ENCODE data around the gene INTS14. TPM values are rescaled to one million over a fixed set of nuclear protein-coding genes. Genes with fewer than 3 reads are reported as not detected.

Gene INTS14
- total and polyA plus RNA-seq, 9 of the 15 experiments (the other 6 are each of a cell fraction or from before 2014, with no cell fraction given) = 30.5 to 92.4 (median 46.5) TPM

DNA sequence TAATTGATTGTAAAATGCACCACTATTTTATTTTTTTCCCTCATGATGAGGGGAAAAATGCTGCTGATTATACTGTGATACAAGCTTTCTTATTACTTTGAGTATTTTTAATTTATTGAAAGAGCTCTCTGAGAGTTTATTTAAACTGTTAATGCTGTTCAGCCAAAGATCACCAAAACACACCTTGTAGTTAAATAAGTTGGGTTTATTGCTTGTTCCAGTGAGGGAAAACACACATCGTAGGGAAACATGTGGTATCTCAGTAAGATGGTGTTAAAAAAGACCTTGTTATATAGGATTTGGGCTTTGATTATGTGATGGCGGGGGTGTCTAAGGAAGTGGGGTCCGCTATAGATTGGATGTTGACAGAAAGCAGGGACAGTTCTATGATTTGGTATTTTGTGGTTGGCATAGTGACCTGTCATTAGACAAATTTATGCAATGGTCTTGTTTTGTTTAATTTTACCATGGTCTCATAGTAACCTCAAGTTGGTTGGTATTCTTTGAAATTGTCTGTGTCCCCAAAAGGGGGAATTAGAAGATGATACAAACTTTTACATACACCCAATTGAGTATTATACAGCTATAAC, 69.6 kb downstream of the INTS14 start (continued):
- TF ChIP-seq GABPB2 (CRISPR knock-in tag; conservative IDR thresholded peaks at IDR 0.05) (no peak), CEBPB (tag; IDR thresholded peaks at IDR 0.05) (no peak), PML (IDR thresholded peaks at IDR 0.05; ENCODE audit: low read length) (no peak)

DNA sequence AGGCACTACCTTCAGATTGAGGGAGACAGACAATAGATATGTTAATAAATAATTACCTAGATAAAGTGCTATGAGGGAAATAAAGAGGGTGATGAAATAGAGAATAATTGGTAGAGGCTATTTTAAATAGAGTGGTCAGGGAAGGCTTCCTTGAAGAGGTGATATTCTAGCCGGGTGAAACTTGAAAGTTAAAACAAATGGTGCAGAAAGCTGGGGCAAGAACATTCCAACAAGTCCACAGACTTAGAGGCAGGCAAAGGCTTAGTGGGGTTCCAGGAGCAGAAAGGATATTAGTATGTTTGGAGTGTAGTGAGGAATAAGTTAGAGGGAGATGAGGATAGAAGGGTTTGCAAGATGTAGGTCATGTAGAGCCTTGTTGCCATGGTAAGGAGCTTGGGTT, 70.6 kb downstream of the INTS14 start:
- ChIA-PET CTCF (ENCODE audit: low intra/inter-chr PET ratio) (no interaction called here), POLR2A (interaction anchor here (0.7 to 2.6 kb wide), 4 partner anchors 9 to 24 kb away, joined by 3 to 12 read pairs (median 4); partner anchors contain the start of gene HACD3)
- TF ChIP-seq, protein P1, sequence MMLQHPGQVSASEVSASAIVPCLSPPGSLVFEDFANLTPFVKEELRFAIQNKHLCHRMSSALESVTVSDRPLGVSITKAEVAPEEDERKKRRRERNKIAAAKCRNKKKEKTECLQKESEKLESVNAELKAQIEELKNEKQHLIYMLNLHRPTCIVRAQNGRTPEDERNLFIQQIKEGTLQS (IDR thresholded peaks at IDR 0.05) = 0 out of 2 replicates have a peak, but pooled peaks have one; percentile 16
- TF ChIP-seq, protein P1 (CRISPR knock-in tag; conservative IDR thresholded peaks at IDR 0.05) = no peak
- TF ChIP-seq HOXB6 (CRISPR knock-in tag; IDR thresholded peaks at IDR 0.05; ENCODE audit: borderline replicate concordance) = no peak
- peak; percentile 71 for TF ChIP-seq ZFP36 (IDR thresholded peaks at IDR 0.05; ENCODE audit: low read depth, low read length, partially characterized antibody)
- H2AFZ ChIP-seq (ENCODE audit: low read depth, low read length) = no peak overlapping the region
- H3K9me1 ChIP-seq (ENCODE audit: control insufficient read depth, insufficient read depth, low read length) = no peaks in the 10 kb centered on the region
- no peak overlapping the region for H3K9ac ChIP-seq (ENCODE audit: insufficient read depth in 1 of 2, low read depth in 2 of 2, low read length in 2 of 2)
- WGBS (ENCODE audit: insufficient coverage, low coverage, missing lambda C conversion rate) = 69% methylated on average over 1 of the region's 1 CpG
- intact Hi-C loops (cut with micrococcal nuclease) = no loop called here
- no peak for DNase-seq (ENCODE audit: extremely low read depth in 1 of 4, low spot score in 3 of 4)
- no peak for FAIRE-seq
- no peak overlapping the region for H3K4me3 ChIP-seq
- H3K27ac ChIP-seq (ENCODE audit: extremely low read depth, low read depth, low read length) = no peak overlapping the region
- H3K27me3 ChIP-seq (ENCODE audit: control insufficient read depth in 2 of 2, insufficient read depth in 2 of 2, low read length in 2 of 2) = no peaks in the 10 kb centered on the region
- ATAC-seq = peak; percentile 43; the same call in 2 of the 3 replicates
- in situ Hi-C loops (cut with MboI) = no loop called here
- H3K9me3 ChIP-seq (replicated peaks; ENCODE audit: control insufficient read depth, insufficient read depth, low read depth, low read length) = no peaks in the 10 kb centered on the region
- H3K36me3 ChIP-seq (ENCODE audit: control insufficient read depth, insufficient read depth, low read length) = peaks cover 33% of the 10 kb centered on the region; the same call in 2 of the 3 replicates
- peaks cover 4% of the 10 kb centered on the region; the same call in 1 of the 2 replicates for H4K20me1 ChIP-seq (replicated peaks; ENCODE audit: control insufficient read depth, insufficient read depth, low read length)
- H3K4me2 ChIP-seq (ENCODE audit: insufficient read depth, low read length) = no peak overlapping the region
- H3K4me1 ChIP-seq (replicated peaks in 1 of 2; ENCODE audit: control insufficient read depth in 2 of 2, insufficient read depth in 2 of 2, low read length in 2 of 2) = no peaks in the 10 kb centered on the region; a peak in 1 of 5 replicates
- peaks cover 87% of the 10 kb centered on the region for H3K79me2 ChIP-seq (ENCODE audit: control insufficient read depth, insufficient read depth, low read length)
- no TSS peak for BruUV-seq (replicated peaks)
